Fibroblast of the aortic adventitia (primary cell): ENCODE data around the gene CASS4. TPM values are rescaled to one million over a fixed set of nuclear protein-coding genes. Genes with fewer than 3 reads are reported as not detected.

Experiments
- DNase-seq: peaks from one replicate; pipeline ENCODE4 v3.0.0-alpha.2; 2010; ENCODE audit warnings: low read depth
- H3K4me3 ChIP-seq: 2 replicates; pipeline ENCODE4 v1.5.1; 2011; ENCODE audit warnings: low read depth, mild to moderate bottlenecking, control low read depth, low read length, moderate library complexity
- total RNA-seq: library from RNA; depleted of rRNA; stranded (reverse); fragments of >200 nt; gene quantifications from 2 replicates; pipeline ENCODE4 v1.2.3, GENCODE V29; 2012; ENCODE audit warnings: low replicate concordance
- TF ChIP-seq, protein P1 (sequence below): IDR thresholded peaks from 2 replicates; pipeline ENCODE4 v1.5.1; 2011; ENCODE audit warnings: mild to moderate bottlenecking, low read length, control low read depth, inconsistent platforms; ENCODE audit not compliant: insufficient read depth

The CASS4 gene
- total RNA-seq, 1 donor = 0.09 TPM

DNA sequence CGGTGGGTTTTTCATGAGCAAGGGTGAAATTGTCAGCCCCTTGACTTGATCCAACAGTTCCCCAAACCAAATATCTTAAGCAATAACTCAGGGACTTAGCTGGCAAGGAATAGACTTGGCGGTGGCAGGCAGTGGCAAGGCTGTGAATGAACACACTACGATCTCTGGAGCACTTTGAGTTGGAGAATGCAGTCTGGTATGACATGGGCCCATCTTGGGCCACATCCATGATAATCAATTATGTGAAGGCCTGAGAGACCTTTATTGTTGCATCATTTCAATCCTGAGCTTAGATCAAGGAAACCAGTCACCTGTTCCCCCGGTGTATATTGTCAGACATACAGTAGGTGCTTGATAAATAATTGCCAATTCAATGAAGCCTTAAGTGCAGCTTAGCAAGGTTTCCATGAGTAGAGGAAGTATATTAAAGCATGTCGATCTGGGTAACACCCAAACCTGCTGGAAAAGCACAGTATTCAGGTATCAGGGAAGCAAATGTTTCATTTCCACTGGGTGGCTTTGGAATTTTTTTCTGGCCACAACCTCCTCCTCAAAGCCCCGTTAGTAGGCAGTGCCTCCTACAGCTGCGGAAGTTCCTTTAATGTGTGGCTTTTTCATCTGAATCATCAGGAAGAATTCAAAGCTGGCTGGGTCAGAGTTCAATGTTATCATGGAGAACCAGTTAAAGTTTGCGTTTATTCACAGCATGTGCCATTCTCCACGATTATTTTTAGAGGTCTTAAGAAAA, 10.2 kb downstream of the CASS4 start:
- DNase-seq = peak; percentile 72

DNA sequence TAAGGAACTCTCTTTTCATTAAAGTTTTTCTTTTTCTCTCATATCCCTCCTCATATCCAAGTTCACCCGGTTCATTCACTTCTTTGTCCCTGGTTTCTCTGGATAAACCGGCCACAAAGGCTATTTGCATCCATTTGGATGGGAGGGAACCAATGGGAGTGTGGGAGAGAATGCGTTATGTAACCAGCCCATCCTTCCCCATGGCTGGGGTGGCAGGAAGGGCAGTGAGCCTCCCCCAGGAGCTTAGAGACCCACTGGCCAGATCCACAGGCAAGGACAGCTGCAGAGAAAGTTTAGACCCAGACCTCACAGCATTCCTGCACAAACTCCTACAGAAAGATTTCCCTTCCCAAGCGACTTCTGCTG, 10.7 kb downstream of the CASS4 start:
- H3K4me3 ChIP-seq = no peak overlapping the region
- DNase-seq = no peak
- TF ChIP-seq, protein P1, sequence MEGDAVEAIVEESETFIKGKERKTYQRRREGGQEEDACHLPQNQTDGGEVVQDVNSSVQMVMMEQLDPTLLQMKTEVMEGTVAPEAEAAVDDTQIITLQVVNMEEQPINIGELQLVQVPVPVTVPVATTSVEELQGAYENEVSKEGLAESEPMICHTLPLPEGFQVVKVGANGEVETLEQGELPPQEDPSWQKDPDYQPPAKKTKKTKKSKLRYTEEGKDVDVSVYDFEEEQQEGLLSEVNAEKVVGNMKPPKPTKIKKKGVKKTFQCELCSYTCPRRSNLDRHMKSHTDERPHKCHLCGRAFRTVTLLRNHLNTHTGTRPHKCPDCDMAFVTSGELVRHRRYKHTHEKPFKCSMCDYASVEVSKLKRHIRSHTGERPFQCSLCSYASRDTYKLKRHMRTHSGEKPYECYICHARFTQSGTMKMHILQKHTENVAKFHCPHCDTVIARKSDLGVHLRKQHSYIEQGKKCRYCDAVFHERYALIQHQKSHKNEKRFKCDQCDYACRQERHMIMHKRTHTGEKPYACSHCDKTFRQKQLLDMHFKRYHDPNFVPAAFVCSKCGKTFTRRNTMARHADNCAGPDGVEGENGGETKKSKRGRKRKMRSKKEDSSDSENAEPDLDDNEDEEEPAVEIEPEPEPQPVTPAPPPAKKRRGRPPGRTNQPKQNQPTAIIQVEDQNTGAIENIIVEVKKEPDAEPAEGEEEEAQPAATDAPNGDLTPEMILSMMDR = no peak

More for the DNA sequence above, 10.2 kb downstream of the CASS4 start:
- TF ChIP-seq, protein P1 = no peak
- H3K4me3 ChIP-seq = no peak overlapping the region

GRCh38 chr20:56423211-56423610, 11.2 kb downstream of the CASS4 start:
- TF ChIP-seq, protein P1 = no peak
- no peak for DNase-seq
- H3K4me3 ChIP-seq = no peak overlapping the region

DNA sequence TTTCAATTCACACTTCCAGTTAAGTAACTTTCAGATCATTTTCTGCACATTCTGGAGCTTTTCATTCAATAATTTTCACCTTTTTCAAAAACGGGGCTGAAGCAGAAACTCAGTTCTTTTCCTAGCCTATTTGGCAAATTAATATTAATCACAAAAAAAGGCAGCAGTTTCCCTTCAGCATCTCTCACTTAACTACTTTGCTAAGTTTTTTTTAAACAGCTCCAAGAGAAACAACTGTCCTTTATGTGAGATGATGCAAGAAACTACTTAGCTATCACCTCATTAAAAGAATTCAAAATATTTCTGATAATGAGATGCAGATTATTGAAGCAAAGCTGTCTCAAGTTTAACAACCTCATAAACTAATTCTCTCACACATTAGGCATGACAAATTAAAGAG, 11.8 kb downstream of the CASS4 start:
- no peak overlapping the region for H3K4me3 ChIP-seq

GRCh38 chr20:56424931-56425330, 12.9 kb downstream of the CASS4 start:
- DNase-seq = no peak
- TF ChIP-seq, protein P1 = no peak
- H3K4me3 ChIP-seq = no peak overlapping the region

More for the DNA sequence above, 11.8 kb downstream of the CASS4 start:
- no peak for DNase-seq
- TF ChIP-seq, protein P1 = no peak

GRCh38 chr20:56426026-56426425, 14.0 kb downstream of the CASS4 start:
- TF ChIP-seq, protein P1 = no peak
- H3K4me3 ChIP-seq = no peak overlapping the region
- DNase-seq = no peak

- no peak overlapping the region for H3K4me3 ChIP-seq
- no peak for DNase-seq
- TF ChIP-seq, protein P1 = no peak
These were observed 14.9 kb downstream of the CASS4 start for GRCh38 chr20:56426926-56427325.
